HepG2 (cell line): ENCODE measurements around the gene REPS2. TPM values are rescaled to one million over a fixed set of nuclear protein-coding genes. Genes with fewer than 3 reads are reported as not detected.

Experiments
- ATAC-seq: fragments of 200-7000 bp; cut with Tn5 transposase; 3 replicates; pipeline ENCODE4 v1.9.1; 2020; ENCODE audit warnings: mild to moderate bottlenecking, moderate library complexity
- BruUV-seq: library from RNA; stranded (reverse); fragments of 400-500 nt; replicated peaks from 2 replicates; lab custom pipeline; 2021; lab: Mats Ljungman, UMichigan
- CTCF ChIA-PET: fragments of 300-600 bp; formaldehyde crosslinking; extraction: SDS; loops from one replicate; lab custom pipeline; 2021; ENCODE audit warnings: low total read pairs, inconsistent platforms, low intra/inter-chr PET ratio; lab: Yijun Ruan, JAX
- POLR2A ChIA-PET: fragments of 350-600 bp; sonication (Branson Sonifier 250); formaldehyde crosslinking; loops from one replicate; lab custom pipeline; 2020; ENCODE audit warnings: antibody characterized with exemption, inconsistent platforms; lab: Yijun Ruan, JAX
- DNase-seq: peaks from one replicate; pipeline ENCODE4 v3.0.0-alpha.2; 2015; ENCODE audit warnings: low spot score
- FAIRE-seq: peaks from 3 replicates; lab custom pipeline; 2011; peaks lifted over from hg19 to GRCh38; lab: Jason Lieb, UNC
- H2AFZ ChIP-seq: one replicate; pipeline ENCODE4 v1.6.1; 2011; ENCODE audit warnings: low read length, inconsistent platforms
- H3K27ac ChIP-seq: fragments of 300-600 bp; 3 replicates; pipeline ENCODE4 v1.8.0; 2011; ENCODE audit warnings: mixed run types, mild to moderate bottlenecking, mixed read lengths, low read length, inconsistent platforms; ENCODE audit not compliant: insufficient read depth; ENCODE audit errors: extremely low read length
- H3K27me3 ChIP-seq, 2 experiments: fragments of 200-600 bp in 1 of 2; 2 replicates in 1 of 2; 3 replicates in 1 of 2; pipeline versions ENCODE4 v1.6.0 to v1.8.0; 2011; ENCODE audit warnings: low read length in 2 of 2, mild to moderate bottlenecking in 2 of 2, moderate library complexity in 2 of 2, inconsistent platforms in 1 of 2; ENCODE audit not compliant: insufficient read depth in 2 of 2, control insufficient read depth in 1 of 2
- H3K36me3 ChIP-seq, 2 experiments: fragments of 200-600 bp in 1 of 2; replicated peaks in 1 of 2; 2 replicates in 1 of 2; 3 replicates in 1 of 2; pipeline versions ENCODE4 v1.5.1 to v1.8.0; 2011; ENCODE audit warnings: low read length in 2 of 2, inconsistent platforms in 1 of 2; ENCODE audit not compliant: insufficient read depth in 2 of 2, control insufficient read depth in 1 of 2
- H3K4me1 ChIP-seq: 2 replicates; pipeline ENCODE4 v1.5.1; 2012; ENCODE audit warnings: low read length, inconsistent platforms; ENCODE audit not compliant: insufficient read depth
- H3K4me2 ChIP-seq: 2 replicates; pipeline ENCODE4 v1.6.0; 2011; ENCODE audit warnings: low read depth, low read length, inconsistent platforms
- H3K4me3 ChIP-seq, 3 experiments: fragments of 200-600 bp in 1 of 3; sonication (generic), shearing (Covaris generic) in 1 of 3; replicated peaks in 1 of 3; 2 replicates each; pipeline ENCODE4 v1.5.1; 2011 to 2016; ENCODE audit warnings: low read length in 3 of 3, inconsistent platforms in 2 of 3, low read depth in 2 of 3, mild to moderate bottlenecking in 2 of 3, control low read depth in 1 of 3, mixed read lengths in 1 of 3; ENCODE audit not compliant: insufficient read depth in 1 of 3
- H3K79me2 ChIP-seq: one replicate; pipeline ENCODE4 v1.6.1; 2011; ENCODE audit warnings: low read length, inconsistent platforms; ENCODE audit not compliant: insufficient read depth
- H3K9ac ChIP-seq: 2 replicates; pipeline ENCODE4 v1.6.0; 2011; ENCODE audit warnings: mild to moderate bottlenecking, low read depth, low read length, inconsistent platforms; ENCODE audit not compliant: insufficient read depth
- H3K9me3 ChIP-seq: 2 replicates; pipeline ENCODE4 v1.5.1; 2012; ENCODE audit warnings: mild to moderate bottlenecking, low read length
- H4K20me1 ChIP-seq: 2 replicates; pipeline ENCODE4 v1.6.0; 2011; ENCODE audit warnings: inconsistent platforms, mild to moderate bottlenecking, low read length, moderate library complexity; ENCODE audit not compliant: insufficient read depth
- DPF2 ChIP-seq: sonication (generic); formaldehyde crosslinking; IDR thresholded peaks from 2 replicates; pipeline ENCODE4 v1.4.0; 2020; ENCODE audit warnings: mild to moderate bottlenecking, low read depth, missing genetic modification reagents, borderline replicate concordance
- FOXK1 ChIP-seq: sonication (generic); formaldehyde crosslinking; IDR thresholded peaks from 2 replicates; pipeline ENCODE4 v1.4.0; 2020; ENCODE audit warnings: low read depth, missing genetic modification reagents, borderline replicate concordance
- HNRNPLL ChIP-seq: fragments of 200-400 bp; formaldehyde crosslinking; IDR thresholded peaks from 2 replicates; pipeline ENCODE4 v1.6.1; 2017; ENCODE audit warnings: mild to moderate bottlenecking, low read depth, low read length; ENCODE audit not compliant: poor library complexity, severe bottlenecking
- MAFF ChIP-seq: IDR thresholded peaks from 2 replicates; pipeline ENCODE4 v1.6.1; 2011; ENCODE audit warnings: low read depth, low read length, improper control_type of control experiment
- NR2C2 ChIP-seq: sonication (generic); formaldehyde crosslinking; IDR thresholded peaks from 2 replicates; pipeline ENCODE4 v1.4.0; 2020; ENCODE audit warnings: missing genetic modification reagents, mild to moderate bottlenecking, moderate library complexity, borderline replicate concordance
- RELA ChIP-seq: sonication (generic); formaldehyde crosslinking; IDR thresholded peaks from 2 replicates; pipeline ENCODE4 v1.4.0; 2020; ENCODE audit warnings: missing genetic modification reagents
- SPEN ChIP-seq: sonication (generic); formaldehyde crosslinking; IDR thresholded peaks from 2 replicates; pipeline ENCODE4 v1.5.1; 2020; ENCODE audit warnings: low read depth, mild to moderate bottlenecking, missing genetic modification reagents
- TIGD3 ChIP-seq: sonication (generic); formaldehyde crosslinking; IDR thresholded peaks from 2 replicates; pipeline ENCODE4 v1.5.1; 2020; ENCODE audit warnings: mild to moderate bottlenecking, missing genetic modification reagents, borderline replicate concordance
- ZNF343 ChIP-seq: sonication (generic); formaldehyde crosslinking; IDR thresholded peaks from 2 replicates; pipeline ENCODE4 v1.4.0; 2020; ENCODE audit warnings: mild to moderate bottlenecking, missing genetic modification reagents
- ZNF512B ChIP-seq: sonication (generic); formaldehyde crosslinking; IDR thresholded peaks from 2 replicates; pipeline ENCODE4 v1.5.1; 2020; ENCODE audit warnings: missing genetic modification reagents, mild to moderate bottlenecking, borderline replicate concordance
- ZNF558 ChIP-seq: sonication (generic); formaldehyde crosslinking; IDR thresholded peaks from 2 replicates; pipeline ENCODE4 v1.9.0; 2022; ENCODE audit warnings: mild to moderate bottlenecking, missing genetic modification reagents, borderline replicate concordance
- WGBS: methylation state at CpG from one replicate; pipeline ENCODE4 v1.1.6; 2017; ENCODE audit warnings: low lambda C conversion rate; 5-methylcytosine and 5-hydroxymethylcytosine counted together
- in situ Hi-C: cut with HindIII; loops from 2 replicates; pipeline ENCODE4 v1.10.0; 2017; ENCODE audit warnings: low pct_unique_long_range_greater_than_20kb; ENCODE audit not compliant: extremely low pct_ligation_motif_present
- intact Hi-C: fragments of 100-400 bp; cut with micrococcal nuclease; formaldehyde crosslinking; loops from one replicate; pipeline ENCODE4 v1.10.0; 2022; ENCODE audit not compliant: unreplicated experiment
- polyA plus RNA-seq, 8 experiments: library from polyadenylated mRNA; depleted of rRNA in 3 of 8; stranded (reverse) in 7 of 8; unstranded in 1 of 8; fragments of >200 nt; fragmentation: Illumina TruSeq in 4 of 8; extraction: Trizol in 4 of 8; gene quantifications; 2 replicates each; pipeline versions ENCODE4 v1.2.1 to v1.2.3, GENCODE V29; 2011 to 2016; ENCODE audit warnings: low read depth in 4 of 8, missing spikeins in 1 of 8, mixed read lengths in 1 of 8; ENCODE audit not compliant: insufficient read depth in 1 of 8
- total RNA-seq, 5 experiments: library from RNA; depleted of rRNA; stranded (reverse); fragments of >200 nt; fragmentation: Illumina TruSeq; extraction: Trizol; gene quantifications; 2 replicates each; pipeline ENCODE4 v1.2.3, GENCODE V29; 2016; ENCODE audit warnings: low read depth in 1 of 5
- TF ChIP-seq, protein P1 (sequence below): sonication (generic); formaldehyde crosslinking; IDR thresholded peaks from 2 replicates; pipeline ENCODE4 v1.8.1; 2023; ENCODE audit warnings: missing genetic modification reagents, inconsistent platforms, borderline replicate concordance

The REPS2 gene
- total and polyA plus RNA-seq, 2 of the 13 experiments (the other 11 are each of a cell fraction or from before 2014, with no cell fraction given): 0.05 to 0.58 TPM

DNA sequence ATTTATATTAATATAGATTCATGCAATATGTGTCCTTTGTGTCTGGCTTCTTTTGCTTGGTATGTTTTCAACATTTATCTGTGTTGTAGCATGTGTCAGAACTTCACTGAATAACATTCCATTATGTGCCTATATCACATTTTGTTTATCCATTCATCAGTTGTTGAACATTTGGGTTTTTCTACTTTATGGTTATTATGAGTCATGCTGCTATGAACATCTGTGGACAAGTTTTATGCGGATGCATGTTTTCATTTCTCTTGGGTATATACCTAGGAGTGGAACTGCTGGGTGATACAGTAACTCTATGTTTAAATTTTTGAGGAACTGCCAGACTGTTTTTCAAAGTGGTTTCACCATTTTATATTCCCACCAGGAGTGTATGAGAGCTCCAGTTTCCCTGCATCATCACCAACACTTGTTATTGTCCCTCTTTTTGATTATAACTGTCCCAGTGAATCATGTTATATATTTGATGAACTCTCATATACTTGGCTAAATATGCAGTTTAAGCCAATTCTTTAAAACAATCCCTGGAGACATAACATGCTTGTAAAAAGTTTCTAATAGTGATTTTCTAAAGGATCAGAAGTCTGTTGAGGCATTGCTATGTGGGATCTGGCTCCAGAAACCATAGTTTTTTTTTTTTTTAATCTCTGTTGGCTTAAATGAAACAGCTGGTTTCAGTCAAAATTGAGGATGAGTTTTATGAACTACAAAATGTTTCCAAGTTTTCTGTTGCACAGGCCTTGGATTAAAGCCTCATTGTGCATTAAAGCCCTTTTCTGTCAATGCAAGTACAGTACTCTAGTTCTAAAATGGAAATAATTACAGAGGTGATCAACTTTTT lies 21.6 kb upstream of the REPS2 start:
- Histone ChIP-seq H3K79me2 (no peaks in the 10 kb centered on the region), H2AFZ (no peak overlapping the region), H3K36me3 (no peaks in the 10 kb centered on the region), H3K4me2 (no peak overlapping the region), H3K9ac (no peak overlapping the region), H3K27me3 (no peaks in the 10 kb centered on the region), H3K27ac (no peak overlapping the region), H3K9me3 (no peaks in the 10 kb centered on the region), H4K20me1 (no peaks in the 10 kb centered on the region), H3K4me3 (no peak overlapping the region), H3K4me1 (no peaks in the 10 kb centered on the region)
- no peak for DNase-seq
- no TSS peak for BruUV-seq
- no peak for TF ChIP-seq HNRNPLL
- TF ChIP-seq ZNF343 (CRISPR knock-in tag): no peak
- TF ChIP-seq TIGD3 (CRISPR knock-in tag): no peak
- no peak for TF ChIP-seq DPF2 (CRISPR knock-in tag)
- TF ChIP-seq ZNF558 (CRISPR knock-in tag): no peak
- no peak for TF ChIP-seq MAFF
- TF ChIP-seq ZNF512B (CRISPR knock-in tag): no peak
- no peak for TF ChIP-seq RELA (CRISPR knock-in tag)
- TF ChIP-seq, protein P1, sequence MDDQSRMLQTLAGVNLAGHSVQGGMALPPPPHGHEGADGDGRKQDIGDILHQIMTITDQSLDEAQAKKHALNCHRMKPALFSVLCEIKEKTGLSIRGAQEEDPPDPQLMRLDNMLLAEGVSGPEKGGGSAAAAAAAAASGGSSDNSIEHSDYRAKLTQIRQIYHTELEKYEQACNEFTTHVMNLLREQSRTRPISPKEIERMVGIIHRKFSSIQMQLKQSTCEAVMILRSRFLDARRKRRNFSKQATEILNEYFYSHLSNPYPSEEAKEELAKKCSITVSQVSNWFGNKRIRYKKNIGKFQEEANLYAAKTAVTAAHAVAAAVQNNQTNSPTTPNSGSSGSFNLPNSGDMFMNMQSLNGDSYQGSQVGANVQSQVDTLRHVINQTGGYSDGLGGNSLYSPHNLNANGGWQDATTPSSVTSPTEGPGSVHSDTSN (CRISPR knock-in tag): no peak
- TF ChIP-seq NR2C2: no peak
- no peak for TF ChIP-seq SPEN (CRISPR knock-in tag)
- TF ChIP-seq FOXK1: no peak
- 93% methylated on average over 1 of the region's 1 CpG for WGBS
- in situ Hi-C loops: no loop called here
- no peak for FAIRE-seq
- POLR2A ChIA-PET: no interaction called here
- CTCF ChIA-PET: no interaction called here
- no peak for ATAC-seq
- intact Hi-C loops: no loop called here
